Esophagus squamous epithelium (tissue), 4 donors: ENCODE results near the gene GPR143.

Experiments
- CTCF ChIP-seq, 6 experiments: fragments of 450-650 bp in 4 of 6; fragments of 200-600 bp in 2 of 6; sonication (generic) in 2 of 6; IDR thresholded peaks; one replicate each; pipeline ENCODE4 v1.5.1; 2016 to 2019; ENCODE audit warnings: antibody characterized with exemption in 6 of 6, mild to moderate bottlenecking in 4 of 6, moderate library complexity in 4 of 6
- POLR2A ChIP-seq, 4 donors: fragments of 450-650 bp; IDR thresholded peaks; one replicate each; pipeline ENCODE4 v1.6.1; 2017; ENCODE audit warnings: antibody characterized with exemption in 4 of 4, mild to moderate bottlenecking in 4 of 4, moderate library complexity in 3 of 4

GRCh38 chrX:9757366-9757765 is 8.3 kb downstream of the GPR143 start:
- TF ChIP-seq POLR2A (IDR thresholded peaks at IDR 0.05), result no peak
- TF ChIP-seq CTCF (IDR thresholded peaks at IDR 0.05), result no peak
